GOT3 (cell line): ENCODE measurements around the gene C1orf167.

Experiments used
- DNase-seq: peaks from one replicate; lab custom pipeline; 2025; ENCODE audit warnings: mixed read lengths; lab: John Stamatoyannopoulos, UW

The C1orf167 gene

DNA sequence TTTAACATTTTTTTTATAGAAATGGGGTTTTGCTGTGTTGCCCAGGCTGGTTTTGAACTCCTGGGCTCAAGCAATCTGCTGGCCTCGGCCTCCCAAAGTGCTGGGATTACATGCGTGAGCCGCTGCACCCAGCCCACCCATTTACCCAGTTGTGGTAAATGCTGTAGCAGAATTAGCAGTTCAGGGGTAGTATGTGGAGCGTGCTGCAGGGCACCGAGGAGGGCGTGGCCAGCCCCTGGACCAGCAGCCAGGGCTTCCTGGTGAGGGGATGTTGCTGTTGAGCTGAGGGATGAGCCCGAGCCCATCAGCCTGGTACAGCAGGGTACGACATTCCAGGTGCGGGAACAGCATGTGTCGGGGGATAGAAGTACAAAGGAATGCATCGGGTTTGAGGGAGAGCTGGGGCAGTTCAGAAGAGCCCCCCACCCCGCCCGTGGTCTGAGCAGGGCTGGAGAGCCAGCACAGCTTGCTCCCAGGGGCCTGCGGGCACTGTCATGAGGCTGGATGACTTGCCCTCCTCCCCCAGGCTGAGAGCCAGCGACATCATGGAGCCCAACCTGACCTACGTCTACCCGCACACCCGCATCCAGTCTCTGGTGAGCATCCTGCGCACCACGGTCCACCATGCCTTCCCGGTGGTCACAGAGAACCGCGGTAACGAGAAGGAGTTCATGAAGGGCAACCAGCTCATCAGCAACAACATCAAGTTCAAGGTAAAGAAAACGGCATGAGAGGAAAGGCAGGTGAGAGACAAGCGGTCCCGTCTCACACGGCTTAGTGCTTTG lies 73.6 kb downstream of the C1orf167 start:
- DNase-seq, result no peak

DNA sequence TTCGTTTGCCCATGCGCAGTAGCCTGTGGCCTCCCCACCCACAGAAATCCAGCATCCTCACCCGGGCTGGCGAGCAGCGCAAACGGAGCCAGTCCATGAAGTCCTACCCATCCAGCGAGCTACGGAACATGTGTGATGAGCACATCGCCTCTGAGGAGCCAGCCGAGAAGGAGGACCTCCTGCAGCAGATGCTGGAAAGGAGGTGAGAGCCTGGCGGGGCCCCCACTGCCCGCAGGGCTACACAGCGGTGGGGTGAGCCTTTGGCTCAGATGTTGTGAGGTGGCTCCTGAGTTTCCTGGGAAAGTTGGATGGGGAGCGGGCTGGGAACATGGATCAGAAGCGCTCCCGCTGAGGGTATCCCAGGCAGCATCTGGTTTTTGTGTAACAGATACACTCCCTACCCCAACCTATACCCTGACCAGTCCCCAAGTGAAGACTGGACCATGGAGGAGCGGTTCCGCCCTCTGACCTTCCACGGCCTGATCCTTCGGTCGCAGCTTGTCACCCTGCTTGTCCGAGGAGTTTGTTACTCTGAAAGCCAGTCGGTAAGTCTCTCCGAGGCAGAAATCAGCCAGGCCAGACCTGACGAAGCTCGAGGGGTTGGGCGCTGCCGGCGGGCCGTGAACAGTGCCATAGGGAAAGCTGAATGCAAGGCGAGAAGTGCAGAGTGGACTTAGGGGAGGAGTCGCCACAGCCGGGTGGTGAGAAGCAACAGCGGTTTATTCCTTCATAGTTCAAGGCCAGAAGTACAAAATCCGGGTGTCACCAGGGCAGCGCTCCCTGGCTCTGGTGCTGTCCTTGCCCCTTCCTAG lies 75.2 kb downstream of the C1orf167 start:
- DNase-seq, result no peak

DNA sequence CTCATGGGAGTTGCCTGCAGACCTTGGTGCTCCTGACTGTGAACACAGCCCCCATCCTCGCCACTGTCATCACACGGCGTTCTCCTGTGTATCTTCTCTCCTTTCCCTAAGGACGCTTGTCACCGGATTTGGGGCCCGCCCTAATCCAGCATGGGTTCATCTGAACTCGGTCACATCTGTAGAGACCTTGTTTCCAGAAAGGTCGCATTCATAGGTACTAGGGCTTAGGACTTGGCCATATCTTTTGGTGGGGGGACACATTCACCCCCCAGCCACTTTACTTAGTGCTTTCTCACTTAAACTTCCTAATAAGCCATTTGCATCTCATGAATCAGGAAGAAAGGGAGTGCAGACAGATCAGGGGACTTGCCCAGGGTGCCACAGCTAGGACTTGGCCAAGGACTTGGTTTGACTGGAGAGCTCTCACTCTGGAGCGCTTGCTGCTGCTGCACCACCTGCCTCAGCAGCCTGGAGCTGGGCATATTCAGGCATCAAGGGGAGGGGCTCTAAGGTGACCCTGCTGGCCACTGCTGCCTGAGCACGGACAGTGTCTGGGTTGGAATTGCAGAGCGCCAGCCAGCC lies 75.9 kb downstream of the C1orf167 start:
- no peak for DNase-seq

DNA sequence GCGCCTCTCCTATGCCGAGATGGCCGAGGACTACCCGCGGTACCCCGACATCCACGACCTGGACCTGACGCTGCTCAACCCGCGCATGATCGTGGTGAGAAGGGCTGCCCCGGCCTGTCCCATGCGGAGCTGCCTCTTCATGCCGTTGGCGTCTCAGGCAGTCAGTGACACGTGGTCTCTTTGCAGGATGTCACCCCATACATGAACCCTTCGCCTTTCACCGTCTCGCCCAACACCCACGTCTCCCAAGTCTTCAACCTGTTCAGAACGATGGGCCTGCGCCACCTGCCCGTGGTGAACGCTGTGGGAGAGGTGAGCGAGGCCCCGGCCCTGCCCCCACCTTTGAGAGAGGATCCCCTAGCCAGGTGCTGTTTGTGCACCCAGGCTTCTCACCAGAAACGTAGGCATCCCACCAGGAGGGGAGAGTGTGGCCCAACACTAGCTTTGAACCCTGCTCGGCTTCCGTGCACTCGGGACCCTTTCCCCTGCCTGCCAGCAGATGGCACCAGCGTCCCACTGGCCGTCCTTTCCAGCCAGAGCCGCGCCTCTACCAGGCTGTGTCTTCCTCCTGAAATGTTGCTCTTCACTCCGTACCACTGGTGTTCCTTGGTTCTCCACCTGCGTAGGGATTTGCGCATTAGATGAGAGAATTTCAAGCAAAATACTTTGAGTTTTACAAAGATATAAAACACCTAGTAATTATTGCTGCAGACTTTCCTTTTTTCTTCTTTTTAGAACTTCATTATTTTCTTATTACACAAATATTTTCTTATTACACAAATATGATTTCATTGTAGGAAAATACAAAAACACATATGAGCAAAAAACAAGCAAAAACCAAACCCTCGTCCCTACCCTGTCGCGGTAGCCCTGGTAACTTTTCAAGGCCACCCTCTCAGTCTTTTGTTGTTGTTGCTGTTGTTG lies 76.6 kb downstream of the C1orf167 start:
- no peak for DNase-seq
